Trophoblast cell (in vitro differentiated cells and primary cell): Measurements from ENCODE around the gene MAST4.

Experiments used
- DNase-seq, 2 donors: peaks; one replicate each; pipeline ENCODE4 v3.0.0-alpha.2; 2016
- H2AFZ ChIP-seq: 2 replicates; pipeline ENCODE4 v1.6.1; 2013; ENCODE audit warnings: low read length, moderate library complexity, mild to moderate bottlenecking; ENCODE audit not compliant: insufficient read depth, poor library complexity
- H2AK5ac ChIP-seq: 2 replicates; pipeline ENCODE4 v1.6.1; 2013; ENCODE audit warnings: mild to moderate bottlenecking, low read length
- H2BK120ac ChIP-seq: 2 replicates; pipeline ENCODE4 v1.6.1; 2013; ENCODE audit warnings: low read length, mild to moderate bottlenecking, moderate library complexity; ENCODE audit not compliant: insufficient read depth, poor library complexity
- H2BK12ac ChIP-seq: 2 replicates; pipeline ENCODE4 v1.6.1; 2013; ENCODE audit warnings: mild to moderate bottlenecking, low read length, moderate library complexity
- H2BK5ac ChIP-seq: 2 replicates; pipeline ENCODE4 v1.6.1; 2013; ENCODE audit warnings: low read length, low read depth, moderate library complexity, mild to moderate bottlenecking; ENCODE audit not compliant: poor library complexity
- H3K14ac ChIP-seq: 2 replicates; pipeline ENCODE4 v1.6.1; 2013; ENCODE audit warnings: mild to moderate bottlenecking, low read length
- H3K18ac ChIP-seq: 2 replicates; pipeline ENCODE4 v1.6.1; 2013; ENCODE audit warnings: mild to moderate bottlenecking, low read length
- H3K23ac ChIP-seq: 2 replicates; pipeline ENCODE4 v1.6.1; 2013; ENCODE audit warnings: low read length
- H3K27ac ChIP-seq: 2 replicates; pipeline ENCODE4 v1.5.1; 2013; ENCODE audit warnings: low read depth, mild to moderate bottlenecking, inconsistent platforms, low read length, moderate library complexity
- H3K27me3 ChIP-seq: 2 replicates; pipeline ENCODE4 v1.6.1; 2013; ENCODE audit warnings: inconsistent platforms, mild to moderate bottlenecking, low read length, moderate library complexity; ENCODE audit not compliant: insufficient read depth
- H3K36me3 ChIP-seq, 2 experiments: 1 replicate in 1 of 2; 2 replicates in 1 of 2; pipeline ENCODE4 v1.6.1; 2013; ENCODE audit warnings: low read length in 2 of 2, mild to moderate bottlenecking in 2 of 2, moderate library complexity in 1 of 2; ENCODE audit not compliant: insufficient read depth in 2 of 2, control insufficient read depth in 1 of 2
- H3K4ac ChIP-seq: 2 replicates; pipeline ENCODE4 v1.6.1; 2013; ENCODE audit warnings: low read depth, mild to moderate bottlenecking, low read length, moderate library complexity
- H3K4me1 ChIP-seq, 2 experiments: 1 replicate in 1 of 2; 2 replicates in 1 of 2; pipeline ENCODE4 v1.6.1; 2013; ENCODE audit warnings: low read length in 2 of 2, mild to moderate bottlenecking in 2 of 2, moderate library complexity in 1 of 2; ENCODE audit not compliant: insufficient read depth in 2 of 2, control insufficient read depth in 1 of 2
- H3K4me2 ChIP-seq: 2 replicates; pipeline ENCODE4 v1.6.1; 2013; ENCODE audit warnings: inconsistent platforms, mild to moderate bottlenecking, low read length, moderate library complexity
- H3K4me3 ChIP-seq: 2 replicates; pipeline ENCODE4 v1.5.1; 2013; ENCODE audit warnings: mild to moderate bottlenecking, low read depth, low read length, inconsistent platforms
- H3K79me1 ChIP-seq: one replicate; pipeline ENCODE4 v1.6.1; 2013; ENCODE audit warnings: low read length
- H3K79me2 ChIP-seq: 2 replicates; pipeline ENCODE4 v1.6.1; 2013; ENCODE audit warnings: low read length, mild to moderate bottlenecking; ENCODE audit not compliant: control insufficient read depth, insufficient read depth, poor library complexity
- H3K9ac ChIP-seq: 2 replicates; pipeline ENCODE4 v1.6.1; 2013; ENCODE audit warnings: mild to moderate bottlenecking, low read length
- H3K9me3 ChIP-seq: 2 replicates; pipeline ENCODE4 v1.6.1; 2013; ENCODE audit warnings: low read depth, mild to moderate bottlenecking, control low read depth, inconsistent platforms, low read length; ENCODE audit not compliant: insufficient read depth
- H4K12ac ChIP-seq: 2 replicates; pipeline ENCODE4 v1.6.1; 2013; ENCODE audit warnings: low read depth, mild to moderate bottlenecking, low read length, moderate library complexity
- H4K8ac ChIP-seq: 2 replicates; pipeline ENCODE4 v1.6.1; 2013; ENCODE audit warnings: low read depth, mild to moderate bottlenecking, low read length, moderate library complexity
- H4K91ac ChIP-seq: one replicate; pipeline ENCODE4 v1.6.1; 2013; ENCODE audit warnings: low read depth, mild to moderate bottlenecking, low read length, moderate library complexity
- WGBS: extraction: QIAGEN DNeasy Blood & Tissue Kit; methylation state at CpG from one replicate; pipeline ENCODE4 v1.1.7; 2013; ENCODE audit warnings: missing lambda C conversion rate; ENCODE audit not compliant: insufficient read length, insufficient coverage; ENCODE audit errors: extremely low coverage; 5-methylcytosine and 5-hydroxymethylcytosine counted together

Gene MAST4

GRCh38 chr5:67012171-67012570 is 416.0 kb downstream of the MAST4 start:
- Histone ChIP-seq H3K4me3 (no peak overlapping the region), H2AK5ac (no peak overlapping the region), H3K27ac (no peak overlapping the region), H3K4me1 (peaks cover 8 to 11% of the 10 kb centered on the region in 2 experiments), H3K9me3 (no peaks in the 10 kb centered on the region), H3K27me3 (no peaks in the 10 kb centered on the region), H2BK120ac (no peak overlapping the region), H2BK5ac (no peak overlapping the region), H4K91ac (peak overlapping the region; percentile 13), H2BK12ac (no peak overlapping the region), H3K79me1 (peaks cover 4% of the 10 kb centered on the region), H3K4me2 (no peak overlapping the region), H3K23ac (no peak overlapping the region), H3K79me2 (no peaks in the 10 kb centered on the region), H4K8ac (no peak overlapping the region), H4K12ac (no peak overlapping the region), H3K36me3 (no peaks in the 10 kb centered on the region), H2AFZ (no peak overlapping the region), H3K4ac (no peak overlapping the region), H3K9ac (no peak overlapping the region), H3K18ac (no peak overlapping the region), H3K14ac (no peak overlapping the region)
- peak in 1 of 2 donors; percentile 21 for DNase-seq
- WGBS = no CpG with 5 or more reads among the region's 2 CpGs

- Histone ChIP-seq H2BK120ac (no peak overlapping the region), H2BK5ac (no peak overlapping the region), H4K8ac (no peak overlapping the region), H4K91ac (no peak overlapping the region), H3K4me2 (no peak overlapping the region), H3K4me1 (peaks cover 8 to 11% of the 10 kb centered on the region in 2 experiments), H3K4me3 (no peak overlapping the region), H3K14ac (no peak overlapping the region), H2AFZ (no peak overlapping the region), H3K27me3 (no peaks in the 10 kb centered on the region), H2BK12ac (no peak overlapping the region), H3K18ac (no peak overlapping the region), H3K27ac (no peak overlapping the region), H3K79me2 (no peaks in the 10 kb centered on the region), H3K23ac (no peak overlapping the region), H3K9ac (no peak overlapping the region), H2AK5ac (no peak overlapping the region), H3K79me1 (peaks cover 4% of the 10 kb centered on the region), H3K9me3 (no peaks in the 10 kb centered on the region), H4K12ac (no peak overlapping the region), H3K36me3 (no peaks in the 10 kb centered on the region), H3K4ac (no peak overlapping the region)
- no peak for DNase-seq
- WGBS = no CpG with 5 or more reads among the region's 1 CpG
Measured at GRCh38 chr5:67013719-67014118, 417.5 kb downstream of the MAST4 start.

- no peaks in the 10 kb centered on the region for H3K9me3 ChIP-seq
- peaks cover 4% of the 10 kb centered on the region for H3K79me1 ChIP-seq
- H3K14ac ChIP-seq = no peak overlapping the region
- H3K79me2 ChIP-seq = no peaks in the 10 kb centered on the region
- no peak overlapping the region for H3K4ac ChIP-seq
- H4K12ac ChIP-seq = no peak overlapping the region
- H2BK120ac ChIP-seq = no peak overlapping the region
- H2BK12ac ChIP-seq = no peak overlapping the region
- no CpG with 5 or more reads among the region's 5 CpGs for WGBS
- no peak overlapping the region for H3K9ac ChIP-seq
- H3K4me3 ChIP-seq = no peak overlapping the region
- DNase-seq = no peak
- H3K18ac ChIP-seq = no peak overlapping the region
- H4K8ac ChIP-seq = no peak overlapping the region
- no peak overlapping the region for H3K4me2 ChIP-seq
- H3K23ac ChIP-seq = no peak overlapping the region
- H3K27me3 ChIP-seq = no peaks in the 10 kb centered on the region
- no peak overlapping the region for H4K91ac ChIP-seq
- no peaks in the 10 kb centered on the region for H3K36me3 ChIP-seq
- peaks cover 8 to 11% of the 10 kb centered on the region in 2 experiments for H3K4me1 ChIP-seq
- no peak overlapping the region for H2AK5ac ChIP-seq
- H2AFZ ChIP-seq = no peak overlapping the region
- H3K27ac ChIP-seq = no peak overlapping the region
- H2BK5ac ChIP-seq = no peak overlapping the region
Measured at GRCh38 chr5:67014191-67014590, 418.0 kb downstream of the MAST4 start.

GRCh38 chr5:67014957-67015400 is 418.8 kb downstream of the MAST4 start:
- no peak for DNase-seq
- Histone ChIP-seq H2AFZ (no peak overlapping the region), H3K4me1 (peaks cover 8 to 11% of the 10 kb centered on the region in 2 experiments), H3K9ac (no peak overlapping the region), H3K4me2 (no peak overlapping the region), H4K91ac (no peak overlapping the region), H3K79me2 (no peaks in the 10 kb centered on the region), H2AK5ac (no peak overlapping the region), H3K14ac (no peak overlapping the region), H3K18ac (no peak overlapping the region), H2BK120ac (no peak overlapping the region), H3K23ac (no peak overlapping the region), H3K9me3 (no peaks in the 10 kb centered on the region), H2BK12ac (no peak overlapping the region), H3K27me3 (no peaks in the 10 kb centered on the region), H4K8ac (no peak overlapping the region), H3K36me3 (no peaks in the 10 kb centered on the region), H3K4me3 (no peak overlapping the region), H2BK5ac (no peak overlapping the region), H3K27ac (no peak overlapping the region), H4K12ac (no peak overlapping the region), H3K79me1 (peaks cover 4% of the 10 kb centered on the region), H3K4ac (no peak overlapping the region)
- WGBS = no CpG with 5 or more reads among the region's 3 CpGs
